HepG2 (cell line): ENCODE data around the gene CDCP1.

ENCODE experiments used
- CREB1 ChIP-seq, 2 experiments: fragments of 450-650 bp in 1 of 2; IDR thresholded peaks; 2 replicates each; pipeline ENCODE4 v1.6.1; 2016 to 2017; ENCODE audit warnings: control low read depth in 1 of 2, mild to moderate bottlenecking in 1 of 2, missing compliant biosample characterization in 1 of 2, missing genetic modification characterization in 1 of 2
- CTCF ChIP-seq: sonication (generic); formaldehyde crosslinking; IDR thresholded peaks from 2 replicates; pipeline ENCODE4 v1.5.0; 2020; ENCODE audit warnings: mild to moderate bottlenecking, missing genetic modification reagents, moderate library complexity
- KAT8 ChIP-seq: IDR thresholded peaks from 2 replicates; pipeline ENCODE4 v1.6.1; 2016; ENCODE audit warnings: missing genetic modification reagents, missing compliant biosample characterization
- RAD21 ChIP-seq: fragments of 450-650 bp; formaldehyde crosslinking; IDR thresholded peaks from 2 replicates; pipeline ENCODE4 v1.5.0; 2020; ENCODE audit warnings: mild to moderate bottlenecking
- SP1 ChIP-seq, 2 experiments: fragments of 450-650 bp in 1 of 2; sonication (generic) in 1 of 2; formaldehyde crosslinking in 1 of 2; IDR thresholded peaks; 2 replicates each; pipeline versions ENCODE4 v1.4.0 to v1.6.1; 2016 to 2020; ENCODE audit warnings: missing genetic modification reagents in 1 of 2
- ZFP37 ChIP-seq: sonication (generic); formaldehyde crosslinking; IDR thresholded peaks from 2 replicates; pipeline ENCODE4 v1.4.0; 2020; ENCODE audit warnings: missing genetic modification reagents, borderline replicate concordance

DNA sequence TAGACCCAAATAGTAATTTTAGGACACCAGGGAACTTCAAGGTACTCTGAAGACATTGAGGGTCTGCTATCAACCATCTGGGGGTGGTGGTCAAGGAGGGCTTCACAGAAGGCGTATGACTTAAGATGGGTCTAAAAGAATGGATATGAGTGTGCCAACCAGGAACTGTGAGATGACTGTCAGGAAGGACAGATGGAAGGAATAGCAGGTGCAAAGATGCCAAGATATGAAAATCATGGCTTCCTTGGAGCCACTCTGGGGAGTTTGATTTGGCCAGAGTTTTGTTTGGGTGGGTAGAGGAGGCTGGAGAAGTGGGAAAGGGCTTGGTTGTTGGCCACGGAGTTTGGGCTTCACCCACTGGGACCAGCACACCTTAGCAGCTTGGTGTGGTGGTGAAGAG, 21.2 kb downstream of the CDCP1 start:
- TF ChIP-seq ZFP37 (CRISPR knock-in tag) = no peak
- TF ChIP-seq CREB1 (IDR thresholded peaks at IDR 0.05) = no peak
- TF ChIP-seq CREB1 (CRISPR knock-in tag; IDR thresholded peaks at IDR 0.05) = no peak
- TF ChIP-seq SP1 (IDR thresholded peaks at IDR 0.05) = no peak
- no peak for TF ChIP-seq SP1 (CRISPR knock-in tag; IDR thresholded peaks at IDR 0.05)
- no peak for TF ChIP-seq KAT8 (CRISPR knock-in tag)
- TF ChIP-seq CTCF (CRISPR knock-in tag) = no peak
- no peak for TF ChIP-seq RAD21 (CRISPR knock-in tag)
